IMR-90 (cell line): ENCODE results near the gene XPO4. TPM values are rescaled to one million over a fixed set of nuclear protein-coding genes. Genes with fewer than 3 reads are reported as not detected.

Experiments used
- ATAC-seq: fragments of 200-7000 bp; cut with Tn5 transposase; 2 replicates; pipeline ENCODE4 v1.9.1; 2020; ENCODE audit warnings: low read depth, mild to moderate bottlenecking, moderate library complexity
- BruUV-seq: library from RNA; stranded (reverse); fragments of 400-500 nt; replicated peaks from 2 replicates; lab custom pipeline; 2021; lab: Mats Ljungman, UMichigan
- CTCF ChIA-PET: fragments of 300-600 bp; formaldehyde crosslinking; extraction: SDS; loops from one replicate; lab custom pipeline; 2021; ENCODE audit warnings: antibody characterized with exemption; lab: Yijun Ruan, JAX
- POLR2A ChIA-PET: fragments of 300-600 bp; sonication (Branson Sonifier 250); formaldehyde crosslinking; loops from one replicate; lab custom pipeline; 2022; ENCODE audit warnings: antibody characterized with exemption; ENCODE audit not compliant: unreplicated experiment; lab: Charles Lee
- DNase-seq: peaks from one replicate; pipeline ENCODE4 v3.0.0; 2013
- H2AFZ ChIP-seq: replicated peaks from 2 replicates; pipeline ENCODE3; 2013; ENCODE audit warnings: low read length, mild to moderate bottlenecking; ENCODE audit not compliant: poor library complexity
- H2AK5ac ChIP-seq: 2 replicates; pipeline ENCODE4 v1.6.1; 2013; ENCODE audit warnings: low read depth, low read length, inconsistent platforms
- H2AK9ac ChIP-seq: replicated peaks from 2 replicates; pipeline ENCODE3; 2013; ENCODE audit warnings: mild to moderate bottlenecking, low read depth, low read length, moderate library complexity; ENCODE audit not compliant: poor library complexity
- H2BK120ac ChIP-seq: 2 replicates; pipeline ENCODE4 v1.6.1; 2013; ENCODE audit warnings: low read depth, low read length, inconsistent platforms
- H2BK15ac ChIP-seq: 3 replicates; pipeline ENCODE4 v1.6.1; 2013; ENCODE audit warnings: low read depth, low read length, inconsistent platforms
- H2BK20ac ChIP-seq: 2 replicates; pipeline ENCODE4 v1.6.1; 2013; ENCODE audit warnings: low read depth, mild to moderate bottlenecking, inconsistent platforms, low read length, moderate library complexity
- H2BK5ac ChIP-seq: 2 replicates; pipeline ENCODE4 v1.6.1; 2013; ENCODE audit warnings: mild to moderate bottlenecking, low read depth, low read length, inconsistent platforms; ENCODE audit not compliant: poor library complexity, severe bottlenecking
- H3K14ac ChIP-seq: replicated peaks from 2 replicates; pipeline ENCODE4 v1.6.1; 2013; ENCODE audit warnings: low read depth, low read length, inconsistent platforms
- H3K18ac ChIP-seq: 2 replicates; pipeline ENCODE4 v1.6.1; 2013; ENCODE audit warnings: low read depth, low read length, control low read depth
- H3K23ac ChIP-seq: 2 replicates; pipeline ENCODE4 v1.6.1; 2013; ENCODE audit warnings: low read depth, low read length, inconsistent platforms
- H3K27ac ChIP-seq: 2 replicates; pipeline ENCODE4 v1.5.1; 2013; ENCODE audit warnings: mild to moderate bottlenecking, control low read depth, low read length; ENCODE audit not compliant: insufficient read depth
- H3K27me3 ChIP-seq: 2 replicates; pipeline ENCODE4 v1.6.1; 2013; ENCODE audit warnings: low read length; ENCODE audit not compliant: control insufficient read depth, insufficient read depth
- H3K36me3 ChIP-seq: 2 replicates; pipeline ENCODE4 v1.6.1; 2013; ENCODE audit warnings: low read length, mixed read lengths; ENCODE audit not compliant: control insufficient read depth, insufficient read depth
- H3K4ac ChIP-seq: 2 replicates; pipeline ENCODE4 v1.6.1; 2013; ENCODE audit warnings: low read depth, low read length, inconsistent platforms
- H3K4me1 ChIP-seq: 2 replicates; pipeline ENCODE4 v1.6.1; 2013; ENCODE audit warnings: low read length, mixed read lengths; ENCODE audit not compliant: control insufficient read depth, insufficient read depth
- H3K4me2 ChIP-seq: 2 replicates; pipeline ENCODE4 v1.6.1; 2013; ENCODE audit warnings: low read depth, mild to moderate bottlenecking, control low read depth, low read length, moderate library complexity
- H3K4me3 ChIP-seq: 2 replicates; pipeline ENCODE4 v1.5.1; 2013; ENCODE audit warnings: low read depth, mild to moderate bottlenecking, control low read depth, low read length, moderate library complexity; ENCODE audit not compliant: insufficient read depth
- H3K56ac ChIP-seq: 2 replicates; pipeline ENCODE4 v1.6.1; 2013; ENCODE audit warnings: low read length, inconsistent platforms; ENCODE audit not compliant: insufficient read depth; ENCODE audit errors: extremely low read depth
- H3K79me1 ChIP-seq, 2 experiments: 2 replicates each; pipeline ENCODE4 v1.6.1; 2013; ENCODE audit warnings: low read length in 2 of 2, inconsistent platforms in 1 of 2, low read depth in 1 of 2
- H3K9ac ChIP-seq: 2 replicates; pipeline ENCODE4 v1.6.1; 2013; ENCODE audit warnings: low read depth, low read length, control low read depth
- H3K9me1 ChIP-seq: 2 replicates; pipeline ENCODE4 v1.6.1; 2013; ENCODE audit warnings: low read length, inconsistent platforms; ENCODE audit not compliant: insufficient read depth
- H3K9me3 ChIP-seq: 2 replicates; pipeline ENCODE4 v1.6.1; 2013; ENCODE audit warnings: low read length; ENCODE audit not compliant: control insufficient read depth, insufficient read depth
- H4K20me1 ChIP-seq: 2 replicates; pipeline ENCODE4 v1.6.1; 2013; ENCODE audit warnings: low read length, inconsistent platforms; ENCODE audit not compliant: insufficient read depth
- H4K5ac ChIP-seq: 2 replicates; pipeline ENCODE4 v1.6.1; 2013; ENCODE audit warnings: mild to moderate bottlenecking, low read depth, low read length, control low read depth
- H4K8ac ChIP-seq, 2 experiments: 2 replicates each; pipeline ENCODE4 v1.6.1; 2013; ENCODE audit warnings: low read depth in 2 of 2, low read length in 2 of 2, control low read depth in 1 of 2, inconsistent platforms in 1 of 2
- H4K91ac ChIP-seq: 2 replicates; pipeline ENCODE4 v1.6.1; 2013; ENCODE audit warnings: low read depth, low read length, inconsistent platforms; ENCODE audit not compliant: insufficient read depth
- BHLHE40 ChIP-seq: fragments of 150-350 bp; IDR thresholded peaks from 2 replicates; pipeline ENCODE4 v1.6.1; 2016; ENCODE audit warnings: mild to moderate bottlenecking, low read depth, low read length
- CEBPB ChIP-seq: IDR thresholded peaks from 2 replicates; pipeline ENCODE4 v1.6.1; 2012; ENCODE audit warnings: low read depth, low read length, improper control_type of control experiment
- CHD1 ChIP-seq: IDR thresholded peaks from 2 replicates; pipeline ENCODE4 v1.6.1; 2012; ENCODE audit warnings: low read depth, low read length, improper control_type of control experiment
- CTCF ChIP-seq: conservative IDR thresholded peaks from 2 replicates; pipeline ENCODE4 v1.5.1; 2012; ENCODE audit warnings: mild to moderate bottlenecking, low read depth, low read length, improper control_type of control experiment
- ELK1 ChIP-seq: fragments of 150-350 bp; IDR thresholded peaks from 2 replicates; pipeline ENCODE4 v1.6.1; 2016; ENCODE audit warnings: low read depth, mild to moderate bottlenecking, low read length, moderate library complexity, borderline replicate concordance
- FOS ChIP-seq: fragments of 150-350 bp; IDR thresholded peaks from 2 replicates; pipeline ENCODE4 v1.6.1; 2016; ENCODE audit warnings: low read depth, low read length
- MAFK ChIP-seq: IDR thresholded peaks from 2 replicates; pipeline ENCODE4 v1.6.1; 2012; ENCODE audit warnings: low read depth, low read length, improper control_type of control experiment
- MAZ ChIP-seq: IDR thresholded peaks from 2 replicates; pipeline ENCODE4 v1.6.1; 2012; ENCODE audit warnings: low read depth, mild to moderate bottlenecking, low read length, improper control_type of control experiment, moderate library complexity, borderline replicate concordance
- MXI1 ChIP-seq: IDR thresholded peaks from 2 replicates; pipeline ENCODE4 v1.6.1; 2012; ENCODE audit warnings: low read depth, mild to moderate bottlenecking, low read length, moderate library complexity, borderline replicate concordance
- NFE2L2 ChIP-seq: fragments of 150-350 bp; IDR thresholded peaks from 2 replicates; pipeline ENCODE4 v1.6.1; 2016; ENCODE audit warnings: low read depth, mild to moderate bottlenecking, low read length
- POLR2A ChIP-seq: IDR thresholded peaks from 2 replicates; pipeline ENCODE4 v1.6.1; 2012; ENCODE audit warnings: mild to moderate bottlenecking, low read depth, low read length
- RAD21 ChIP-seq: IDR thresholded peaks from 2 replicates; pipeline ENCODE4 v1.6.1; 2012; ENCODE audit warnings: low read length, improper control_type of control experiment
- RCOR1 ChIP-seq: IDR thresholded peaks from 2 replicates; pipeline ENCODE4 v1.6.1; 2012; ENCODE audit warnings: mild to moderate bottlenecking, low read length, improper control_type of control experiment; ENCODE audit not compliant: insufficient replicate concordance
- RFX5 ChIP-seq: IDR thresholded peaks from 2 replicates; pipeline ENCODE4 v1.8.0; 2012; ENCODE audit warnings: low read depth, mild to moderate bottlenecking, low read length, moderate library complexity
- SMC3 ChIP-seq: fragments of 150-350 bp; IDR thresholded peaks from 2 replicates; pipeline ENCODE4 v1.6.1; 2016; ENCODE audit warnings: low read depth, mild to moderate bottlenecking, antibody characterized with exemption, low read length, moderate library complexity
- USF2 ChIP-seq: fragments of 150-350 bp; IDR thresholded peaks from 2 replicates; pipeline ENCODE4 v1.6.1; 2017; ENCODE audit warnings: mild to moderate bottlenecking, antibody characterized with exemption, low read length, low read depth
- WGBS, 2 experiments: methylation state at CpG; one replicate each; pipeline versions ENCODE4 v1.1.5 to v1.1.7; 2013; ENCODE audit warnings: missing lambda C conversion rate in 2 of 2; ENCODE audit not compliant: insufficient read length in 1 of 2; ENCODE audit errors: extremely low coverage in 2 of 2; 5-methylcytosine and 5-hydroxymethylcytosine counted together
- dilution Hi-C: fragments of 300-500 bp; cut with HindIII; formaldehyde crosslinking; loops from one replicate; pipeline ENCODE4 v1.14.3; 2018; ENCODE audit warnings: low sequenced_read_pairs; ENCODE audit not compliant: unreplicated experiment
- in situ Hi-C: fragments of 300-500 bp; cut with MboI; formaldehyde crosslinking; loops from 3 replicates; pipeline ENCODE4 v1.14.3; 2019; ENCODE audit warnings: low sequenced_read_pairs, inconsistent platforms, mixed read lengths
- intact Hi-C: fragments of 100-400 bp; cut with micrococcal nuclease; formaldehyde crosslinking; loops from 2 replicates; pipeline ENCODE4 v1.10.0; 2022
- polyA plus RNA-seq, 3 experiments: library from polyadenylated mRNA; depleted of rRNA; stranded (reverse); fragments of >200 nt; gene quantifications; 2 replicates each; pipeline ENCODE4 v1.2.3, GENCODE V29; 2012; ENCODE audit warnings: low replicate concordance in 1 of 3
- total RNA-seq: library from RNA; depleted of rRNA; stranded (reverse); fragments of >200 nt; gene quantifications from 2 replicates; pipeline ENCODE4 v1.2.3, GENCODE V29; 2012

XPO4 gene
- total and polyA plus RNA-seq, 2 of the 4 experiments (the other 2 are of a cell fraction) = 5.0 to 21.1 TPM

- Histone ChIP-seq H2AK9ac (no peak overlapping the region), H3K23ac (no peak overlapping the region), H3K4me1 (peaks cover 7% of the 10 kb centered on the region), H4K20me1 (peaks cover 4% of the 10 kb centered on the region; the same call in 1 of the 2 replicates), H4K91ac (no peak overlapping the region), H4K8ac (no peak overlapping the region), H2AK5ac (no peak overlapping the region), H3K79me1 (peaks cover 7 to 26% of the 10 kb centered on the region in 2 experiments; a peak in 2 of 4 replicates), H2AFZ (no peak overlapping the region), H3K56ac (no peak overlapping the region), H3K9me3 (no peaks in the 10 kb centered on the region), H3K4me2 (no peak overlapping the region), H3K27me3 (no peaks in the 10 kb centered on the region), H3K9me1 (peaks cover 4% of the 10 kb centered on the region), H3K36me3 (no peaks in the 10 kb centered on the region), H2BK20ac (no peak overlapping the region), H3K14ac (no peak overlapping the region), H3K18ac (peak overlapping the region; percentile 14; the same call in 1 of the 2 replicates), H4K5ac (no peak overlapping the region), H3K4me3 (no peak overlapping the region), H3K4ac (no peak overlapping the region; the same call in 1 of the 2 replicates), H2BK5ac (no peak overlapping the region), H2BK120ac (peak overlapping the region; percentile 77; the same call in 1 of the 2 replicates), H3K27ac (no peak overlapping the region), H3K9ac (no peak overlapping the region), H2BK15ac (no peak overlapping the region)
- intact Hi-C loops (loop anchor here (1.0 to 2.0 kb wide), 2 partner anchors 10 to 43 kb away; partner anchors contain the start of gene EEF1AKMT1), dilution Hi-C loops (no loop called here), in situ Hi-C loops (no loop called here)
- CTCF ChIA-PET = interaction anchor here (0.6 to 3.1 kb wide), 3 partner anchors 13 to 322 kb away, joined by 3 to 14 read pairs (median 3); no protein-coding TSS in a partner anchor
- ATAC-seq (no peak), DNase-seq (peak; percentile 15)
- no TSS peak for BruUV-seq
- WGBS, 2 experiments = no CpG with 5 or more reads among the region's 1 CpG
- POLR2A ChIA-PET = interaction anchor here (0.6 kb wide), 1 partner anchor 48 kb away, joined by 3 read pairs; no protein-coding TSS in a partner anchor
- no peak for TF ChIP-seq FOS
- TF ChIP-seq USF2 = no peak
- TF ChIP-seq NFE2L2 = no peak
- no peak for TF ChIP-seq RCOR1
- no peak for TF ChIP-seq SMC3
- TF ChIP-seq ELK1 = no peak
- no peak for TF ChIP-seq BHLHE40
- no peak for TF ChIP-seq CTCF
- no peak for TF ChIP-seq MAZ
- no peak for TF ChIP-seq MAFK
- TF ChIP-seq MXI1 = no peak
- no peak for TF ChIP-seq CEBPB
- TF ChIP-seq POLR2A = no peak
- TF ChIP-seq CHD1 = no peak
- no peak for TF ChIP-seq RFX5
- no peak for TF ChIP-seq RAD21
These were observed 87.1 kb downstream of the XPO4 start for GRCh38 chr13:20815464-20815863.
